Measurements from ENCODE around the gene BTRC.
"Not testable (repeated sequence)": the region's sequence is repeated elsewhere in the genome, so short reads cannot be mapped to it uniquely, and the experiment has no call there.

Gene BTRC

GRCh38 chr10:101386659-101387259 is 32.8 kb downstream of the BTRC start:
- no peak for DNase-seq (ENCODE audit: low read depth)

GRCh38 chr10:101388676-101389276 is 34.8 kb downstream of the BTRC start:
- no peak for DNase-seq (ENCODE audit: low read depth)

GRCh38 chr10:101389532-101389931 is 35.6 kb downstream of the BTRC start:
- DNase-seq (ENCODE audit: low read depth) = not testable (repeated sequence)

GRCh38 chr10:101389986-101390531 is 36.1 kb downstream of the BTRC start:
- DNase-seq (ENCODE audit: low read depth) = no peak

- DNase-seq (ENCODE audit: low read depth) = no peak
Measured at GRCh38 chr10:101393378-101393777, 39.4 kb downstream of the BTRC start.

- no peak for DNase-seq (ENCODE audit: low read depth)
Measured at GRCh38 chr10:101394524-101395133, 40.7 kb downstream of the BTRC start.

- DNase-seq (ENCODE audit: low read depth) = no peak
Measured at GRCh38 chr10:101397140-101397539, 43.2 kb downstream of the BTRC start.

GRCh38 chr10:101400585-101400984 is 46.6 kb downstream of the BTRC start:
- DNase-seq (ENCODE audit: low read depth) = no peak

GRCh38 chr10:101402711-101403110 is 48.7 kb downstream of the BTRC start:
- DNase-seq (ENCODE audit: low read depth) = no peak

- DNase-seq (ENCODE audit: low read depth) = no peak
Measured at GRCh38 chr10:101403161-101403560, 49.2 kb downstream of the BTRC start.

GRCh38 chr10:101405001-101405400 is 51.0 kb downstream of the BTRC start:
- no peak for DNase-seq (ENCODE audit: low read depth)

- no peak for DNase-seq (ENCODE audit: low read depth)
Measured at GRCh38 chr10:101411598-101411997, 57.6 kb downstream of the BTRC start.

GRCh38 chr10:101414034-101414433 is 60.1 kb downstream of the BTRC start:
- no peak for DNase-seq (ENCODE audit: low read depth)

GRCh38 chr10:101415884-101416283 is 61.9 kb downstream of the BTRC start:
- no peak for DNase-seq (ENCODE audit: low read depth)

- DNase-seq (ENCODE audit: low read depth) = not testable (repeated sequence)
Measured at GRCh38 chr10:101421967-101422366, 68.0 kb downstream of the BTRC start.

GRCh38 chr10:101425535-101425934 is 71.6 kb downstream of the BTRC start:
- no peak for DNase-seq (ENCODE audit: low read depth)

- DNase-seq (ENCODE audit: low read depth) = no peak
Measured at GRCh38 chr10:101428036-101428435, 74.1 kb downstream of the BTRC start.

- no peak for DNase-seq (ENCODE audit: low read depth)
Measured at GRCh38 chr10:101429423-101429822, 75.5 kb downstream of the BTRC start.

GRCh38 chr10:101436302-101436701 is 82.3 kb downstream of the BTRC start:
- no peak for DNase-seq (ENCODE audit: low read depth)

GRCh38 chr10:101438881-101439391 is 85.0 kb downstream of the BTRC start:
- no peak for DNase-seq (ENCODE audit: low read depth)

- DNase-seq (ENCODE audit: low read depth) = no peak
Measured at GRCh38 chr10:101441541-101442455, 87.8 kb downstream of the BTRC start.

- no peak for DNase-seq (ENCODE audit: low read depth)
Measured at GRCh38 chr10:101442456-101442800, 88.5 kb downstream of the BTRC start.
